Uterus (tissue), 4 donors: ENCODE measurements around the gene LYRM2. TPM values are rescaled to one million over a fixed set of nuclear protein-coding genes. Genes with fewer than 3 reads are reported as not detected.

ENCODE experiments used
- DNase-seq, 2 donors: peaks; one replicate each; pipeline ENCODE4 v3.0.0-alpha.2; 2019 to 2020
- H3K27ac ChIP-seq, 2 donors: fragments of 200-600 bp; sonication (generic); 1 replicate in 1 of 2; 2 replicates in 1 of 2; pipeline ENCODE4 v1.5.1; 2016 to 2018
- H3K27me3 ChIP-seq, 2 donors: fragments of 200-600 bp; sonication (generic); one replicate each; pipeline ENCODE4 v1.5.1; 2018 to 2019; ENCODE audit warnings: control low read depth in 1 of 2
- H3K36me3 ChIP-seq, 2 donors: fragments of 200-600 bp; sonication (generic); one replicate each; pipeline ENCODE4 v1.5.1; 2019; ENCODE audit warnings: control low read depth in 1 of 2
- H3K4me1 ChIP-seq, 2 donors: fragments of 200-600 bp; sonication (generic); one replicate each; pipeline ENCODE4 v1.5.1; 2018 to 2019; ENCODE audit warnings: control low read depth in 1 of 2
- H3K4me3 ChIP-seq, 2 donors: fragments of 200-600 bp; sonication (generic); 1 replicate in 1 of 2; 2 replicates in 1 of 2; pipeline ENCODE4 v1.5.1; 2018 to 2019; ENCODE audit warnings: mild to moderate bottlenecking in 1 of 2
- H3K9me3 ChIP-seq, 2 donors: fragments of 200-600 bp; sonication (generic); one replicate each; pipeline ENCODE4 v1.5.1; 2019; ENCODE audit warnings: control low read depth in 1 of 2
- CTCF ChIP-seq, 4 experiments: fragments of 200-600 bp in 2 of 4; fragments of 450-650 bp in 2 of 4; sonication (generic) in 2 of 4; IDR thresholded peaks; one replicate each; pipeline ENCODE4 v1.5.1; 2016 to 2019; ENCODE audit warnings: antibody characterized with exemption in 4 of 4, mild to moderate bottlenecking in 2 of 4, moderate library complexity in 1 of 4
- POLR2A ChIP-seq, 2 donors: fragments of 450-650 bp; IDR thresholded peaks; one replicate each; pipeline ENCODE4 v1.6.1; 2016; ENCODE audit warnings: antibody characterized with exemption in 2 of 2, mild to moderate bottlenecking in 1 of 2, moderate library complexity in 1 of 2
- intact Hi-C: fragments of 100-400 bp; cut with DNase I; formaldehyde crosslinking; loops from one replicate; pipeline ENCODE4 v1.15.1; 2023; ENCODE audit warnings: low total_unique reads
- total RNA-seq, 4 donors: library from RNA; depleted of rRNA in 3 of 4; stranded (reverse); fragments of >200 nt in 3 of 4; gene quantifications; one replicate each; pipeline versions ENCODE4 v1.1.0 to v1.2.4, GENCODE V29; 2014 to 2023
- donor health status: DM: yes; HTN: yes; CAD: no.

The LYRM2 gene
- total RNA-seq, 4 donors from 2014 or later, result 2.3 to 35.7 (median 12.2) TPM

GRCh38 chr6:89616531-89616930, 22.0 kb downstream of the LYRM2 start:
- Histone ChIP-seq H3K9me3 (no peaks in the 10 kb centered on the region), H3K4me1 (no peaks in the 10 kb centered on the region), H3K27ac (no peak overlapping the region), H3K27me3 (no peaks in the 10 kb centered on the region), H3K36me3 (no peaks in the 10 kb centered on the region), H3K4me3 (no peak overlapping the region)
- TF ChIP-seq CTCF (IDR thresholded peaks at IDR 0.05), result no peak
- no peak for TF ChIP-seq POLR2A (IDR thresholded peaks at IDR 0.05)
- DNase-seq, result no peak
- intact Hi-C loops, result no loop called here

- TF ChIP-seq POLR2A (IDR thresholded peaks at IDR 0.05), result no peak
- no peak for TF ChIP-seq CTCF (IDR thresholded peaks at IDR 0.05)
- Histone ChIP-seq H3K27ac (no peak overlapping the region), H3K4me1 (no peaks in the 10 kb centered on the region), H3K36me3 (no peaks in the 10 kb centered on the region), H3K9me3 (no peaks in the 10 kb centered on the region), H3K4me3 (no peak overlapping the region), H3K27me3 (no peaks in the 10 kb centered on the region)
- intact Hi-C loops, result no loop called here
- no peak for DNase-seq
These were observed 22.7 kb downstream of the LYRM2 start for GRCh38 chr6:89615882-89616281.

- DNase-seq, result no peak
- intact Hi-C loops, result no loop called here
- TF ChIP-seq POLR2A (IDR thresholded peaks at IDR 0.05) (no peak), CTCF (IDR thresholded peaks at IDR 0.05) (no peak)
- Histone ChIP-seq H3K36me3 (no peaks in the 10 kb centered on the region), H3K27ac (no peak overlapping the region), H3K4me3 (no peak overlapping the region), H3K9me3 (no peaks in the 10 kb centered on the region), H3K4me1 (no peaks in the 10 kb centered on the region), H3K27me3 (no peaks in the 10 kb centered on the region)
These were observed 24.8 kb downstream of the LYRM2 start for GRCh38 chr6:89613790-89614189.

GRCh38 chr6:89612121-89612520, 26.4 kb downstream of the LYRM2 start:
- Histone ChIP-seq H3K4me3 (no peak overlapping the region), H3K9me3 (no peaks in the 10 kb centered on the region), H3K36me3 (no peaks in the 10 kb centered on the region), H3K27ac (no peak overlapping the region), H3K27me3 (no peaks in the 10 kb centered on the region), H3K4me1 (no peaks in the 10 kb centered on the region)
- DNase-seq, result no peak
- TF ChIP-seq POLR2A (IDR thresholded peaks at IDR 0.05), result no peak
- no peak for TF ChIP-seq CTCF (IDR thresholded peaks at IDR 0.05)
- intact Hi-C loops, result no loop called here

- Histone ChIP-seq H3K27ac (no peak overlapping the region), H3K9me3 (no peaks in the 10 kb centered on the region), H3K27me3 (no peaks in the 10 kb centered on the region), H3K4me1 (no peaks in the 10 kb centered on the region), H3K36me3 (no peaks in the 10 kb centered on the region), H3K4me3 (no peak overlapping the region)
- TF ChIP-seq CTCF (IDR thresholded peaks at IDR 0.05) (no peak), POLR2A (IDR thresholded peaks at IDR 0.05) (no peak)
- no peak for DNase-seq
- intact Hi-C loops, result no loop called here
These were observed 26.9 kb downstream of the LYRM2 start for GRCh38 chr6:89611666-89612065.
